HuH-7 (cell line): ENCODE measurements around the gene TRPC1.
"Not testable (repeated sequence)": the region's sequence is repeated elsewhere in the genome, so short reads cannot be mapped to it uniquely, and the experiment has no call there.

ENCODE experiments used
- DNase-seq: peaks from one replicate; pipeline ENCODE4 v3.0.0; 2011; ENCODE audit warnings: low spot score

TRPC1 gene

GRCh38 chr3:142723968-142724681 is at the start of gene TRPC1:
Gene TRPC1, plus strand, starts transcription at chr3:142724034. Its CDS starts 526 bp downstream, at chr3:142724560.
- DNase-seq = peak; percentile 74

GRCh38 chr3:142676151-142676550 is 47.7 kb upstream of the TRPC1 start:
- no peak for DNase-seq

- DNase-seq = no peak
Observed at GRCh38 chr3:142680710-142681109, 43.1 kb upstream of the TRPC1 start.

- DNase-seq = no peak
Observed at GRCh38 chr3:142690613-142691012, 33.2 kb upstream of the TRPC1 start.

DNA sequence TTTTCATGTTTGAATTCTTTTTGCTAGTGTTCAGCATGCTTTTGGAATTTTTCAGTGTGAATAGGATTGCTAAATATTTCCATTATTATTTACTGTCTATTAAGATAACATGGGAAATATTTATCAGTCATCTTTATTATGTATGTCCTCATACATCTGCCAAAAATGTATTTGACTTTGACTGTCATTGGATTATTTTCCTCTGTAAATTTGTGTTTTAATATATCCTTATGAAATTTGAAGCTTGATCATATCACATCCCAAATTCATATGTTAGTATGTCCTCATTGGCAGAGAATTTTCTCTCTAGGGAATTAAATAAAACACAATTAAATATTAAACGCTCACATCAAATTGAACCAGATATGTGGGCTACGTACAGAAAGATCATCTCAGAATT is 32.3 kb upstream of the TRPC1 start:
- DNase-seq = no peak

DNA sequence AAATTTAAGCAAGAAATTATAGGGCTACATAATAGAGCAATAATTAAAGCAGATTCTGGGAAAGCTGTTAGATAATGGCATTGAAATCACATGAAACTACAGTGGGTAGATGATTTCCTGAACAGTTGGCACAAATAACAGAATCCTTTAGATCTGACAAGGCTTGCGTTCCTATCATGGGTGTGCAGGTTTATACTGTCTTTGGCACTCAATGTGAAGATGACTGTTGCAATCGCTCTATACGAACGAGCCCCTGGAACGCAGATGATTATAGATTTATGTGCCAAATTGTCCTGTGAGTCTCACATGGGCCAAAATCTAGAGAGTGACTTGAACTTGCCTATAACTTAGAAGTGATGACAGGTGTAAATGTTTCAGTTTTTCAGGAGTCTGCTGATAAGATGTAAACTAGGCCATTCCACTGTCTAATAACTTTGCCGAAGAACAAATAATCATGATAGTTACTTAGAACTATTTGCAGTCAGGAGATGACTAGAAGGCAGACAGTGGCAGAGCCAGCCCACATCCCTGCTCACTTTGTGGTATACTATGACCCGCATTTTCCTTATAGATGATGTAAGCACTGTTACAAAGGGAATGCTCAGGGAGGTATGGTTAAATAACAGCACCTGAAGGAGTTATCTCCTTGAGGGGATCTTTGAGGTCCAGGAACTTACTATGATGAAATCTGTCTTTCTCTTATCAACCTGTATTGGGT is 30.5 kb upstream of the TRPC1 start:
- DNase-seq = no peak

DNA sequence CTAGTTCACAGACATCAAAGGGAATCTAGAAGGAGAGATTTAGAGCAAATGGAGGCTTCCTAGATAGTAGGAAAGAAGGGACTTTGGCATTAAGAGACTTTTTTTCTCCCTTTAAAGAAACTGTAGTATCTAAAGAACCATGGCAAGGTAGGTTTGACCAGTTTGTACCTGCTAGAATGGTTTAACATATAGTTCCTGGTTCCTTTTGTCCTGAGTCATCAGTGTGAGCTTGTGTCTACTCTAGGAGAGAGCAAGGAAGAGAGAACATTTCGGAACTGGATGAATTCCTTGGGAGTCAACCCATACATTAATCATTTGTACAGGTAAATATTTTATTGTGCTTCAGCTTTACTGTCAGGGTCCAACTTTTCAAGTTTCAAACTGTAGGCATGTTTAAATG is 29.6 kb upstream of the TRPC1 start:
- no peak for DNase-seq

DNA sequence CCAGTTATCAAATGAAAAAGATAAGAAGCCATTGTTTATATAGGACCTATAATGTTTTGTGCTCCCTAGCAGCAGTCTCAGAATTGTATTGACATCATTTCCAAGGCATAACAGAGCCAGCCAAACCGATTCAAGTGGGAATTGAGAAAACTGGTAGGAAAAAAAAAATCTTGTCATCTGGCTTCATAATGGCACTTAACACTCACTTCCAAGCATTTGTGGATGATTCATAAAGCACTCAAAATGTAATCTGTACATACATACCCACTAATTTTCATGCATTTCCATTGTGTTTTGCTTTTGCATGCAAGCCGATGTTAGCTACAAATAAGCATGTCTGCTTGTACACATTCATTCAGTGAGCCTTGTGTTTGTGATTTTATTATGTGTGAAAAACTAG is 18.6 kb upstream of the TRPC1 start:
- no peak for DNase-seq

- DNase-seq = no peak
Observed at GRCh38 chr3:142706321-142707127, 17.3 kb upstream of the TRPC1 start.

- no peak for DNase-seq
Observed at GRCh38 chr3:142709207-142709606, 14.6 kb upstream of the TRPC1 start.

GRCh38 chr3:142714882-142715281 is 9.0 kb upstream of the TRPC1 start:
- not testable (repeated sequence) for DNase-seq

DNA sequence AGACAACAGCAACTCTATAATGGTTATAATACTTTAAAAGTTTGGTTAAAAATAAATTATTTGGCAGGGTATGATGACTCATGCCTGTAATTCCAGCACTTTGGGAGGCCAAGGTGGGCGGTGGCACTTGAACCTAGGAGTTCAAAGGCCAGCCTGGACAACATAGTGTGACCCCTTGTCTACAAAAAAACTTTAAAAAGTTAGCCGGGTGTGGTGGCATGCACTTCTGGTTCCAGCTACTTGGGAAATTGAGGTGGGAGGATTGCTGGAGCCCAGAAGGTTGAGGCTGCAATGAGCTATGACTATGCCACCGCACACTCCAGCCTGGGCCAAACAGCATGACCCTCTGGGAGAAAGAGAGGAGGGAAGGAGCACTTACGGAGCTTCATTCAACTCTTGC is 7.7 kb upstream of the TRPC1 start:
- no peak for DNase-seq

GRCh38 chr3:142723665-142723967 is 218 bp upstream of the TRPC1 start:
- DNase-seq = no peak

- DNase-seq = peak; percentile 25
Observed at GRCh38 chr3:142724682-142725356, 985 bp downstream of the TRPC1 start.

- no peak for DNase-seq
Observed at GRCh38 chr3:142725357-142725739, 1.5 kb downstream of the TRPC1 start.

DNA sequence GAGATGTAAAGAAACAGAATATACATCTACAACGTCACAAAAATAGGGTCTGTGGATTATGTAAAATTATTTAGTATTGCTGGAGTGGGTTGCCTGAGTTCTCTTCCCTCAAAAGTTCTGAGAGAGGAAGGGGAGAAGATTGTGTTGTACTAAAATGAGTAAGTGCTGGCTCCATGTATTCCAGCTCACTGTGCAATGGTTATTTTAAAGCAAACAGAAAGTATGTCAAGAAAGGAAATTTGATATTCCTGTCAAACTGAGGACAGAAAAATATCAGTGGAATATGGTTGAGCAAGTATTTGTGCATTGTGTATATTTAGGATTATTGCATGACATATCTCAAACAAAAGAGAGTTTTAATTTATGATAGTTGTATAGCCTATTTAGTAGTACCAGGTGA is 2.2 kb downstream of the TRPC1 start:
- no peak for DNase-seq

GRCh38 chr3:142732066-142732465 is 8.2 kb downstream of the TRPC1 start:
- no peak for DNase-seq

DNA sequence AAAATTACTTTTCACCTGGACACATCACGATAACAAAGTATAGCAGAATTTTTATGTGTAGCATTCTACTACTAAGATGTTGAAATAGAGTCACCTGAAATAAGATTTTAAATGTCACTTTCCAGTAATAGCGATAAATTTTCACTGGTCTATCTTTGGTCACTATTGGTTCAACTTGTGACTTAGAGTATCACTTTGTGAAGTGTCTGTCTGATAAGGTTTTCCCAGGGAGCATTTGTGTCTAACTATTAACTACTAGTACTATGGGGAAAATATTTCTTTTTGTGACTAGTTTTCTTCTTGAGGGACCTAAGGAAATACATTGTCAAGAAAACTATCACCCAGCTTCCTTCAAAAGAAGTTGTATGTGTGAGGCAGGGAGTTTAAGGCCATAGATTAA is 11.0 kb downstream of the TRPC1 start:
- DNase-seq = no peak

- no peak for DNase-seq
Observed at GRCh38 chr3:142735462-142735861, 11.6 kb downstream of the TRPC1 start.

GRCh38 chr3:142738396-142738795 is 14.6 kb downstream of the TRPC1 start:
- DNase-seq = no peak

- DNase-seq = no peak
Observed at GRCh38 chr3:142746646-142747045, 22.8 kb downstream of the TRPC1 start.

GRCh38 chr3:142750531-142750930 is 26.7 kb downstream of the TRPC1 start:
- not testable (repeated sequence) for DNase-seq

DNA sequence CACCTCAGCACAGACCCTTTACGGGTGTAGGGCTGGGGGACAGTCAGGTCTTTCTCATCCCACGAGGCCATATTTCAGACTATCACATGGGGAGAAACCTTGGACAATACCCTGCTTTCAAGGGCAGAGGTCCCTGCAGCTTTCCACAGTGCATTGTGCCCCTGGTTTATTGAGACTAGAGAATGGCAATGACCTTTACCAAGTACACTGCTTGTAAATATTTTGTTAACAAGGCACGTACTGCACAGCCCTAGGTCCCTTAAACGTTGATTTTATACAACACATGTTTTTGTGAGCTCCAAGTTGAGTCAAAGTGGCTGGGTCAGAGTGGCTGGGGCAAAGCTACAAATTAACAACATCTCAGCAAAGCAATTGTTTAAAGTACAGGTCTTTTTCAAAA is 28.8 kb downstream of the TRPC1 start:
- DNase-seq = not testable (repeated sequence)
